IMR-90 (cell line): Measurements from ENCODE around the gene RIPOR3. TPM values are rescaled to one million over a fixed set of nuclear protein-coding genes. Genes with fewer than 3 reads are reported as not detected.
A peak's percentile ranks its signal among the peaks of the same experiment; 100 is the strongest.

Experiments
- ATAC-seq: fragments of 200-7000 bp; cut with Tn5 transposase; 2 replicates; pipeline ENCODE4 v1.9.1; 2020; ENCODE audit warnings: low read depth, mild to moderate bottlenecking, moderate library complexity
- BruUV-seq: library from RNA; stranded (reverse); fragments of 400-500 nt; replicated peaks from 2 replicates; lab custom pipeline; 2021; lab: Mats Ljungman, UMichigan
- CTCF ChIA-PET: fragments of 300-600 bp; formaldehyde crosslinking; extraction: SDS; loops from one replicate; lab custom pipeline; 2021; ENCODE audit warnings: antibody characterized with exemption; lab: Yijun Ruan, JAX
- POLR2A ChIA-PET: fragments of 300-600 bp; sonication (Branson Sonifier 250); formaldehyde crosslinking; loops from one replicate; lab custom pipeline; 2022; ENCODE audit warnings: antibody characterized with exemption; ENCODE audit not compliant: unreplicated experiment; lab: Charles Lee
- DNase-seq: peaks from one replicate; pipeline ENCODE4 v3.0.0; 2013
- H2AFZ ChIP-seq: replicated peaks from 2 replicates; pipeline ENCODE3; 2013; ENCODE audit warnings: low read length, mild to moderate bottlenecking; ENCODE audit not compliant: poor library complexity
- H2AK5ac ChIP-seq: 2 replicates; pipeline ENCODE4 v1.6.1; 2013; ENCODE audit warnings: low read depth, low read length, inconsistent platforms
- H2AK9ac ChIP-seq: replicated peaks from 2 replicates; pipeline ENCODE3; 2013; ENCODE audit warnings: mild to moderate bottlenecking, low read depth, low read length, moderate library complexity; ENCODE audit not compliant: poor library complexity
- H2BK120ac ChIP-seq: 2 replicates; pipeline ENCODE4 v1.6.1; 2013; ENCODE audit warnings: low read depth, low read length, inconsistent platforms
- H2BK15ac ChIP-seq: 3 replicates; pipeline ENCODE4 v1.6.1; 2013; ENCODE audit warnings: low read depth, low read length, inconsistent platforms
- H2BK20ac ChIP-seq: 2 replicates; pipeline ENCODE4 v1.6.1; 2013; ENCODE audit warnings: low read depth, mild to moderate bottlenecking, inconsistent platforms, low read length, moderate library complexity
- H2BK5ac ChIP-seq: 2 replicates; pipeline ENCODE4 v1.6.1; 2013; ENCODE audit warnings: mild to moderate bottlenecking, low read depth, low read length, inconsistent platforms; ENCODE audit not compliant: poor library complexity, severe bottlenecking
- H3K14ac ChIP-seq: replicated peaks from 2 replicates; pipeline ENCODE4 v1.6.1; 2013; ENCODE audit warnings: low read depth, low read length, inconsistent platforms
- H3K18ac ChIP-seq: 2 replicates; pipeline ENCODE4 v1.6.1; 2013; ENCODE audit warnings: low read depth, low read length, control low read depth
- H3K23ac ChIP-seq: 2 replicates; pipeline ENCODE4 v1.6.1; 2013; ENCODE audit warnings: low read depth, low read length, inconsistent platforms
- H3K27ac ChIP-seq: 2 replicates; pipeline ENCODE4 v1.5.1; 2013; ENCODE audit warnings: mild to moderate bottlenecking, control low read depth, low read length; ENCODE audit not compliant: insufficient read depth
- H3K27me3 ChIP-seq: 2 replicates; pipeline ENCODE4 v1.6.1; 2013; ENCODE audit warnings: low read length; ENCODE audit not compliant: control insufficient read depth, insufficient read depth
- H3K36me3 ChIP-seq: 2 replicates; pipeline ENCODE4 v1.6.1; 2013; ENCODE audit warnings: low read length, mixed read lengths; ENCODE audit not compliant: control insufficient read depth, insufficient read depth
- H3K4ac ChIP-seq: 2 replicates; pipeline ENCODE4 v1.6.1; 2013; ENCODE audit warnings: low read depth, low read length, inconsistent platforms
- H3K4me1 ChIP-seq: 2 replicates; pipeline ENCODE4 v1.6.1; 2013; ENCODE audit warnings: low read length, mixed read lengths; ENCODE audit not compliant: control insufficient read depth, insufficient read depth
- H3K4me2 ChIP-seq: 2 replicates; pipeline ENCODE4 v1.6.1; 2013; ENCODE audit warnings: low read depth, mild to moderate bottlenecking, control low read depth, low read length, moderate library complexity
- H3K4me3 ChIP-seq: 2 replicates; pipeline ENCODE4 v1.5.1; 2013; ENCODE audit warnings: low read depth, mild to moderate bottlenecking, control low read depth, low read length, moderate library complexity; ENCODE audit not compliant: insufficient read depth
- H3K56ac ChIP-seq: 2 replicates; pipeline ENCODE4 v1.6.1; 2013; ENCODE audit warnings: low read length, inconsistent platforms; ENCODE audit not compliant: insufficient read depth; ENCODE audit errors: extremely low read depth
- H3K79me1 ChIP-seq, 2 experiments: 2 replicates each; pipeline ENCODE4 v1.6.1; 2013; ENCODE audit warnings: low read length in 2 of 2, inconsistent platforms in 1 of 2, low read depth in 1 of 2
- H3K9ac ChIP-seq: 2 replicates; pipeline ENCODE4 v1.6.1; 2013; ENCODE audit warnings: low read depth, low read length, control low read depth
- H3K9me1 ChIP-seq: 2 replicates; pipeline ENCODE4 v1.6.1; 2013; ENCODE audit warnings: low read length, inconsistent platforms; ENCODE audit not compliant: insufficient read depth
- H3K9me3 ChIP-seq: 2 replicates; pipeline ENCODE4 v1.6.1; 2013; ENCODE audit warnings: low read length; ENCODE audit not compliant: control insufficient read depth, insufficient read depth
- H4K20me1 ChIP-seq: 2 replicates; pipeline ENCODE4 v1.6.1; 2013; ENCODE audit warnings: low read length, inconsistent platforms; ENCODE audit not compliant: insufficient read depth
- H4K5ac ChIP-seq: 2 replicates; pipeline ENCODE4 v1.6.1; 2013; ENCODE audit warnings: mild to moderate bottlenecking, low read depth, low read length, control low read depth
- H4K8ac ChIP-seq, 2 experiments: 2 replicates each; pipeline ENCODE4 v1.6.1; 2013; ENCODE audit warnings: low read depth in 2 of 2, low read length in 2 of 2, control low read depth in 1 of 2, inconsistent platforms in 1 of 2
- H4K91ac ChIP-seq: 2 replicates; pipeline ENCODE4 v1.6.1; 2013; ENCODE audit warnings: low read depth, low read length, inconsistent platforms; ENCODE audit not compliant: insufficient read depth
- BHLHE40 ChIP-seq: fragments of 150-350 bp; IDR thresholded peaks from 2 replicates; pipeline ENCODE4 v1.6.1; 2016; ENCODE audit warnings: mild to moderate bottlenecking, low read depth, low read length
- CEBPB ChIP-seq: IDR thresholded peaks from 2 replicates; pipeline ENCODE4 v1.6.1; 2012; ENCODE audit warnings: low read depth, low read length, improper control_type of control experiment
- MAFK ChIP-seq: IDR thresholded peaks from 2 replicates; pipeline ENCODE4 v1.6.1; 2012; ENCODE audit warnings: low read depth, low read length, improper control_type of control experiment
- MAZ ChIP-seq: IDR thresholded peaks from 2 replicates; pipeline ENCODE4 v1.6.1; 2012; ENCODE audit warnings: low read depth, mild to moderate bottlenecking, low read length, improper control_type of control experiment, moderate library complexity, borderline replicate concordance
- MXI1 ChIP-seq: IDR thresholded peaks from 2 replicates; pipeline ENCODE4 v1.6.1; 2012; ENCODE audit warnings: low read depth, mild to moderate bottlenecking, low read length, moderate library complexity, borderline replicate concordance
- NFE2L2 ChIP-seq: fragments of 150-350 bp; IDR thresholded peaks from 2 replicates; pipeline ENCODE4 v1.6.1; 2016; ENCODE audit warnings: low read depth, mild to moderate bottlenecking, low read length
- POLR2A ChIP-seq: IDR thresholded peaks from 2 replicates; pipeline ENCODE4 v1.6.1; 2012; ENCODE audit warnings: mild to moderate bottlenecking, low read depth, low read length
- RCOR1 ChIP-seq: IDR thresholded peaks from 2 replicates; pipeline ENCODE4 v1.6.1; 2012; ENCODE audit warnings: mild to moderate bottlenecking, low read length, improper control_type of control experiment; ENCODE audit not compliant: insufficient replicate concordance
- RFX5 ChIP-seq: IDR thresholded peaks from 2 replicates; pipeline ENCODE4 v1.8.0; 2012; ENCODE audit warnings: low read depth, mild to moderate bottlenecking, low read length, moderate library complexity
- SMC3 ChIP-seq: fragments of 150-350 bp; IDR thresholded peaks from 2 replicates; pipeline ENCODE4 v1.6.1; 2016; ENCODE audit warnings: low read depth, mild to moderate bottlenecking, antibody characterized with exemption, low read length, moderate library complexity
- WGBS, 2 experiments: methylation state at CpG; one replicate each; pipeline versions ENCODE4 v1.1.5 to v1.1.7; 2013; ENCODE audit warnings: missing lambda C conversion rate in 2 of 2; ENCODE audit not compliant: insufficient read length in 1 of 2; ENCODE audit errors: extremely low coverage in 2 of 2; 5-methylcytosine and 5-hydroxymethylcytosine counted together
- dilution Hi-C: fragments of 300-500 bp; cut with HindIII; formaldehyde crosslinking; loops from one replicate; pipeline ENCODE4 v1.14.3; 2018; ENCODE audit warnings: low sequenced_read_pairs; ENCODE audit not compliant: unreplicated experiment
- in situ Hi-C: fragments of 300-500 bp; cut with MboI; formaldehyde crosslinking; loops from 3 replicates; pipeline ENCODE4 v1.14.3; 2019; ENCODE audit warnings: low sequenced_read_pairs, inconsistent platforms, mixed read lengths
- intact Hi-C: fragments of 100-400 bp; cut with micrococcal nuclease; formaldehyde crosslinking; loops from 2 replicates; pipeline ENCODE4 v1.10.0; 2022
- polyA plus RNA-seq, 3 experiments: library from polyadenylated mRNA; depleted of rRNA; stranded (reverse); fragments of >200 nt; gene quantifications; 2 replicates each; pipeline ENCODE4 v1.2.3, GENCODE V29; 2012; ENCODE audit warnings: low replicate concordance in 1 of 3
- total RNA-seq: library from RNA; depleted of rRNA; stranded (reverse); fragments of >200 nt; gene quantifications from 2 replicates; pipeline ENCODE4 v1.2.3, GENCODE V29; 2012
- TF ChIP-seq, protein P1 (sequence below): fragments of 150-350 bp; IDR thresholded peaks from 2 replicates; pipeline ENCODE4 v1.6.1; 2017; ENCODE audit warnings: mild to moderate bottlenecking, antibody characterized with exemption, low read length, low read depth
- TF ChIP-seq, protein P2 (sequence below): fragments of 150-350 bp; IDR thresholded peaks from 2 replicates; pipeline ENCODE4 v1.6.1; 2016; ENCODE audit warnings: low read depth, mild to moderate bottlenecking, low read length, moderate library complexity, borderline replicate concordance
- TF ChIP-seq, protein P3 (sequence below): conservative IDR thresholded peaks from 2 replicates; pipeline ENCODE4 v1.5.1; 2012; ENCODE audit warnings: mild to moderate bottlenecking, low read depth, low read length, improper control_type of control experiment

Gene RIPOR3
- total and polyA plus RNA-seq, 2 of the 4 experiments (the other 2 are of a cell fraction), result 0.54 to 1.7 TPM

DNA sequence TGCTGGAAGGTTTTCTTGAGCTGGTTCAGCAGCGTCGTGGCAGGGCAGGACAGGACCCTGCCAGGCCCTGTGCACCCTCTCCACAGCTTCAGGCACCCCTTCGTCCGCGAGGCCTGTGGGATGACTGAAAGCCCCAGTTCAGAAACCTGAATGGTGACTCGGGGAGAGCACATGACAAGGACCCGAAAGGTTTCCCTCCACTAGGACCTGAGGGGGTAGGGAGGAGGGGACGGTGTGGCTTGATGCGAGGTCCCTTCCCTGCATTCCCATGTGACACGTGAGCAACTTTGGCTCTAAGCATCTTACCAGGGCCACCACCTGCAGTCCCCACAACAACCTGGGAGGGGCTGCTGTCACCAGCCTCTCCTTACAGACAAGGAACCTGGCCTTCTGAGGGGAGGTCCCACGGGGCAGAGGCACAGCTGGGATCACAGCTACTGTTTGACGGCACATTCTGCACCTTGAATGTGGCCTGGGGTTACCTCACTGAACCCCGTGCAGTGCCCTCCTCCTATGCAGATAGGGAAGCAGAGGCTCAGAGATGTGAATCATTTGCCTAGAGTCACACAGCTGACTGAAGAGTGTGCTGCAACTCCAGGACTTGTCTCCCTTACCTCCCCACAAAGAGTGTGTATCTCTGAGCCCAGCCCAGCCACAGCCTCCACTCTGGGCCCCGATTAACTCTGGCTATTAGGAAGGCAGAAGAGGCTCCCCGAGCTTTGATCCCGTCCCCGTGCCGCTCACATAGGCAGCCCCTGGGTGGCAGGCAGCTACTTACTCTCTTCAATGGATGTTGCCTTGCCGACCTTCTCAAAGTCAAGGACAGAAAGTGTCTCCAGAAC lies 96.5 kb downstream of the RIPOR3 start:
- H2BK120ac ChIP-seq, result 0 out of 2 replicates have a peak overlapping the region, but pooled peaks have one; percentile 10
- no peak overlapping the region for H3K9ac ChIP-seq
- no peak overlapping the region for H2BK20ac ChIP-seq
- no peak overlapping the region for H2BK5ac ChIP-seq
- H4K5ac ChIP-seq, result no peak overlapping the region; the same call in 1 of the 2 replicates
- CTCF ChIA-PET, result interaction anchor here (0.6 kb wide), 1 partner anchor 409 kb away, joined by 3 read pairs; no protein-coding TSS in a partner anchor
- H3K4me3 ChIP-seq, result no peak overlapping the region
- dilution Hi-C loops (no loop called here), intact Hi-C loops (no loop called here), in situ Hi-C loops (no loop called here)
- ATAC-seq, result peak; percentile 21
- H3K9me3 ChIP-seq, result no peaks in the 10 kb centered on the region
- H3K4me2 ChIP-seq, result no peak overlapping the region
- WGBS, 2 experiments, result 81% methylated on average over 4 of the region's 19 CpGs; no CpG with 5 or more reads in 1 of the 2 experiments
- H2AFZ ChIP-seq, result peak overlapping the region; percentile 11
- no peak overlapping the region for H3K56ac ChIP-seq
- peaks cover 0 to 5% of the 10 kb centered on the region in 2 experiments; a peak in 1 of 4 replicates for H3K79me1 ChIP-seq
- no peak overlapping the region for H4K91ac ChIP-seq
- BruUV-seq, result no TSS peak
- peak overlapping the region; percentile 73 for H2AK5ac ChIP-seq
- H4K8ac ChIP-seq, result peak overlapping the region in 1 of 2 experiments; percentile 9; a peak in 1 of 4 replicates
- peaks cover 15% of the 10 kb centered on the region; the same call in 1 of the 2 replicates for H3K9me1 ChIP-seq
- peak overlapping the region; percentile 21; the same call in 1 of the 3 replicates for H2BK15ac ChIP-seq
- peak overlapping the region; percentile 42 for H2AK9ac ChIP-seq
- H3K27me3 ChIP-seq, result no peaks in the 10 kb centered on the region
- H3K14ac ChIP-seq, result 0 out of 2 replicates have a peak overlapping the region, but pooled peaks have one; percentile 21
- no peak overlapping the region for H3K27ac ChIP-seq
- H3K4ac ChIP-seq, result peak overlapping the region; percentile 29; the same call in 1 of the 2 replicates
- peak overlapping the region; percentile 16; the same call in 1 of the 2 replicates for H3K23ac ChIP-seq
- H3K18ac ChIP-seq, result no peak overlapping the region
- DNase-seq, result no peak
- peaks cover 18% of the 10 kb centered on the region for H3K36me3 ChIP-seq
- H4K20me1 ChIP-seq, result peaks cover 4% of the 10 kb centered on the region; the same call in 1 of the 2 replicates
- POLR2A ChIA-PET, result interaction anchor here (0.5 kb wide), 1 partner anchor 107 kb away, joined by 5 read pairs; no protein-coding TSS in a partner anchor
- H3K4me1 ChIP-seq, result peaks cover 10% of the 10 kb centered on the region; the same call in 1 of the 2 replicates
- no peak for TF ChIP-seq RFX5
- TF ChIP-seq POLR2A, result no peak
- TF ChIP-seq, protein P1, sequence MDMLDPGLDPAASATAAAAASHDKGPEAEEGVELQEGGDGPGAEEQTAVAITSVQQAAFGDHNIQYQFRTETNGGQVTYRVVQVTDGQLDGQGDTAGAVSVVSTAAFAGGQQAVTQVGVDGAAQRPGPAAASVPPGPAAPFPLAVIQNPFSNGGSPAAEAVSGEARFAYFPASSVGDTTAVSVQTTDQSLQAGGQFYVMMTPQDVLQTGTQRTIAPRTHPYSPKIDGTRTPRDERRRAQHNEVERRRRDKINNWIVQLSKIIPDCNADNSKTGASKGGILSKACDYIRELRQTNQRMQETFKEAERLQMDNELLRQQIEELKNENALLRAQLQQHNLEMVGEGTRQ, result no peak
- TF ChIP-seq, protein P2, sequence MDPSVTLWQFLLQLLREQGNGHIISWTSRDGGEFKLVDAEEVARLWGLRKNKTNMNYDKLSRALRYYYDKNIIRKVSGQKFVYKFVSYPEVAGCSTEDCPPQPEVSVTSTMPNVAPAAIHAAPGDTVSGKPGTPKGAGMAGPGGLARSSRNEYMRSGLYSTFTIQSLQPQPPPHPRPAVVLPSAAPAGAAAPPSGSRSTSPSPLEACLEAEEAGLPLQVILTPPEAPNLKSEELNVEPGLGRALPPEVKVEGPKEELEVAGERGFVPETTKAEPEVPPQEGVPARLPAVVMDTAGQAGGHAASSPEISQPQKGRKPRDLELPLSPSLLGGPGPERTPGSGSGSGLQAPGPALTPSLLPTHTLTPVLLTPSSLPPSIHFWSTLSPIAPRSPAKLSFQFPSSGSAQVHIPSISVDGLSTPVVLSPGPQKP, result no peak
- TF ChIP-seq MAZ, result no peak
- TF ChIP-seq RCOR1, result no peak
- TF ChIP-seq MXI1, result no peak
- TF ChIP-seq NFE2L2, result no peak
- no peak for TF ChIP-seq SMC3
- TF ChIP-seq, protein P3, sequence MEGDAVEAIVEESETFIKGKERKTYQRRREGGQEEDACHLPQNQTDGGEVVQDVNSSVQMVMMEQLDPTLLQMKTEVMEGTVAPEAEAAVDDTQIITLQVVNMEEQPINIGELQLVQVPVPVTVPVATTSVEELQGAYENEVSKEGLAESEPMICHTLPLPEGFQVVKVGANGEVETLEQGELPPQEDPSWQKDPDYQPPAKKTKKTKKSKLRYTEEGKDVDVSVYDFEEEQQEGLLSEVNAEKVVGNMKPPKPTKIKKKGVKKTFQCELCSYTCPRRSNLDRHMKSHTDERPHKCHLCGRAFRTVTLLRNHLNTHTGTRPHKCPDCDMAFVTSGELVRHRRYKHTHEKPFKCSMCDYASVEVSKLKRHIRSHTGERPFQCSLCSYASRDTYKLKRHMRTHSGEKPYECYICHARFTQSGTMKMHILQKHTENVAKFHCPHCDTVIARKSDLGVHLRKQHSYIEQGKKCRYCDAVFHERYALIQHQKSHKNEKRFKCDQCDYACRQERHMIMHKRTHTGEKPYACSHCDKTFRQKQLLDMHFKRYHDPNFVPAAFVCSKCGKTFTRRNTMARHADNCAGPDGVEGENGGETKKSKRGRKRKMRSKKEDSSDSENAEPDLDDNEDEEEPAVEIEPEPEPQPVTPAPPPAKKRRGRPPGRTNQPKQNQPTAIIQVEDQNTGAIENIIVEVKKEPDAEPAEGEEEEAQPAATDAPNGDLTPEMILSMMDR, result no peak
- TF ChIP-seq CEBPB, result no peak
- no peak for TF ChIP-seq MAFK
- no peak for TF ChIP-seq BHLHE40
